GM12878 (cell line): ENCODE measurements around the gene PTPRM.

Experiments used
- ATF7 ChIP-seq: fragments of 450-650 bp; IDR thresholded peaks from 2 replicates; pipeline ENCODE4 v1.6.1; 2016; ENCODE audit warnings: low read depth, mild to moderate bottlenecking
- ETV6 ChIP-seq, 2 experiments: fragments of 450-650 bp in 1 of 2; IDR thresholded peaks in 1 of 2; conservative IDR thresholded peaks in 1 of 2; 2 replicates each; pipeline ENCODE4 v1.6.1; 2014; ENCODE audit warnings: antibody characterized with exemption in 1 of 2, borderline replicate concordance in 1 of 2, low read depth in 1 of 2, mild to moderate bottlenecking in 1 of 2, moderate library complexity in 1 of 2
- FOXK2 ChIP-seq: fragments of 450-650 bp; IDR thresholded peaks from 2 replicates; pipeline ENCODE4 v1.6.1; 2017; ENCODE audit warnings: mild to moderate bottlenecking, moderate library complexity
- GABPA ChIP-seq: IDR thresholded peaks from 2 replicates; pipeline ENCODE4 v1.6.1; 2014; ENCODE audit warnings: antibody characterized with exemption, low read depth, mild to moderate bottlenecking, inconsistent platforms
- MYC ChIP-seq: IDR thresholded peaks from 2 replicates; pipeline ENCODE4 v1.6.1; 2011; ENCODE audit warnings: mild to moderate bottlenecking, low read length, moderate library complexity, inconsistent platforms; ENCODE audit not compliant: insufficient read depth, insufficient replicate concordance, insufficient read length, severe bottlenecking
- REST ChIP-seq: IDR thresholded peaks from 2 replicates; pipeline ENCODE4 v1.6.1; 2012; ENCODE audit warnings: mild to moderate bottlenecking, low read depth, low read length
- SMARCA5 ChIP-seq: fragments of 450-650 bp; IDR thresholded peaks from 2 replicates; pipeline ENCODE4 v1.6.1; 2017; ENCODE audit warnings: mild to moderate bottlenecking
- SPI1 ChIP-seq: IDR thresholded peaks from 2 replicates; pipeline ENCODE4 v1.6.1; 2011; ENCODE audit warnings: low read depth, mild to moderate bottlenecking, low read length, moderate library complexity, borderline replicate concordance; ENCODE audit not compliant: insufficient read depth
- SUZ12 ChIP-seq: fragments of 200-600 bp; sonication (generic); IDR thresholded peaks from one replicate; pipeline ENCODE4 v1.6.1; 2018; ENCODE audit warnings: antibody characterized with exemption, mild to moderate bottlenecking; ENCODE audit not compliant: unreplicated experiment
- USF2 ChIP-seq: IDR thresholded peaks from 2 replicates; pipeline ENCODE4 v1.6.1; 2011; ENCODE audit warnings: low read depth, low read length, improper control_type of control experiment, borderline replicate concordance
- YY1 ChIP-seq: IDR thresholded peaks from 2 replicates; pipeline ENCODE4 v1.6.1; 2011; ENCODE audit warnings: low read depth, mild to moderate bottlenecking, low read length
- ZBTB4 ChIP-seq: fragments of 450-650 bp; formaldehyde crosslinking; IDR thresholded peaks from 2 replicates; pipeline ENCODE4 v1.4.0; 2022; ENCODE audit warnings: mild to moderate bottlenecking, moderate library complexity
- ZNF622 ChIP-seq: fragments of 450-650 bp; IDR thresholded peaks from 2 replicates; pipeline ENCODE4 v1.6.1; 2017; ENCODE audit warnings: mild to moderate bottlenecking, inconsistent platforms
- TF ChIP-seq, protein P1 (sequence below), 3 experiments: IDR thresholded peaks in 2 of 3; conservative IDR thresholded peaks in 1 of 3; 2 replicates each; pipeline ENCODE4 v1.5.1; 2011; ENCODE audit warnings: low read depth in 3 of 3, low read length in 3 of 3, mild to moderate bottlenecking in 3 of 3, control low read depth in 2 of 3, moderate library complexity in 2 of 3, inconsistent platforms in 1 of 3, mixed read lengths in 1 of 3; ENCODE audit not compliant: control insufficient read depth in 2 of 3, insufficient read depth in 1 of 3; ENCODE audit errors: extremely low read depth in 1 of 3

DNA sequence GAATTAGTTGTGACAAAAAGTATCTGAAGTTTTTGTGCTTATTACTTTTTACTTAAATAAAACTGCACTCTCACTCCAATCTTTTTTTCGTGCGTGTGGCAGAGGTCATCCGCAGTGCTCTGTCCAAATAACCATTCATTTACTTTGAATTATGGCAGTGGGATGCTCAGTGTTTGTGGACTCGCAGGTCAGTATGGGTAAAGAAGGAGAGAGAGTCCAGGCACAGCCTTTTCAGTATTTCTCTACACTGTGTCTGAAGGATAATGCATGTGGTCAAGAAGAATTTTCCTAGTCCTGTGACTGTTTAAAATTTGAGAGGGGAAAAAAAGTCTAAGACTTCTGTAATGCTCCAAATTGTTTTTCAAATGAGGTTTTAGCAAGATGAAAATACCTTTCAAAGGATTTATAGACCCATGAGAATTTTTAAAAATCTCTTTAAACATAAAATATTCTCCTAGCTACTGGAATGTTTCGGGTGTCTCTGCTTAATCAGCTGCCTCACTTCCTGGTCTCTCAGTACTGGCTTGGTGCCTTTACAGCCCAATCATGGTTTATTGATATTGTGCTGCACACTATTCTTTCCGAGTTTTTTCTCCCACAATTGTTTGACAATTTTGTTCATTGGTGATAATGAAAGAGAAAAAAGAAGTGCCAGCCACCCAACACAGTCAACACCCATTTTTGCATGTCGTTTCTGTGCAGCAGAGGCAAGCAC, 453.2 kb downstream of the PTPRM start:
- TF ChIP-seq, protein P1, sequence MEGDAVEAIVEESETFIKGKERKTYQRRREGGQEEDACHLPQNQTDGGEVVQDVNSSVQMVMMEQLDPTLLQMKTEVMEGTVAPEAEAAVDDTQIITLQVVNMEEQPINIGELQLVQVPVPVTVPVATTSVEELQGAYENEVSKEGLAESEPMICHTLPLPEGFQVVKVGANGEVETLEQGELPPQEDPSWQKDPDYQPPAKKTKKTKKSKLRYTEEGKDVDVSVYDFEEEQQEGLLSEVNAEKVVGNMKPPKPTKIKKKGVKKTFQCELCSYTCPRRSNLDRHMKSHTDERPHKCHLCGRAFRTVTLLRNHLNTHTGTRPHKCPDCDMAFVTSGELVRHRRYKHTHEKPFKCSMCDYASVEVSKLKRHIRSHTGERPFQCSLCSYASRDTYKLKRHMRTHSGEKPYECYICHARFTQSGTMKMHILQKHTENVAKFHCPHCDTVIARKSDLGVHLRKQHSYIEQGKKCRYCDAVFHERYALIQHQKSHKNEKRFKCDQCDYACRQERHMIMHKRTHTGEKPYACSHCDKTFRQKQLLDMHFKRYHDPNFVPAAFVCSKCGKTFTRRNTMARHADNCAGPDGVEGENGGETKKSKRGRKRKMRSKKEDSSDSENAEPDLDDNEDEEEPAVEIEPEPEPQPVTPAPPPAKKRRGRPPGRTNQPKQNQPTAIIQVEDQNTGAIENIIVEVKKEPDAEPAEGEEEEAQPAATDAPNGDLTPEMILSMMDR (IDR thresholded peaks at IDR 0.05 in 2 of 3, conservative IDR thresholded peaks at IDR 0.05 in 1 of 3; ENCODE audit: control insufficient read depth in 2 of 3, extremely low read depth in 1 of 3, insufficient read depth in 1 of 3, low read depth in 3 of 3, low read length in 3 of 3): no peak
- TF ChIP-seq ZBTB4 (CRISPR knock-in tag) (no peak), YY1 (no peak), USF2 (no peak), REST (no peak), FOXK2 (no peak), GABPA (no peak), SUZ12 (no peak), ETV6 (conservative IDR thresholded peaks at IDR 0.05 in 1 of 2, IDR thresholded peaks at IDR 0.05 in 1 of 2; ENCODE audit: borderline replicate concordance in 1 of 2, low read depth in 1 of 2) (no peak), SMARCA5 (no peak), MYC (no peak), ATF7 (no peak), ZNF622 (no peak), SPI1 (no peak)
